GM12872 (cell line): Measurements from ENCODE around the gene NDUFA12.

Source experiments
- TF ChIP-seq, protein P1 (sequence below): IDR thresholded peaks from 3 replicates; pipeline ENCODE4 v1.5.1; 2011; ENCODE audit warnings: low read depth, mild to moderate bottlenecking, low read length, moderate library complexity; ENCODE audit not compliant: insufficient read depth

The NDUFA12 gene

DNA sequence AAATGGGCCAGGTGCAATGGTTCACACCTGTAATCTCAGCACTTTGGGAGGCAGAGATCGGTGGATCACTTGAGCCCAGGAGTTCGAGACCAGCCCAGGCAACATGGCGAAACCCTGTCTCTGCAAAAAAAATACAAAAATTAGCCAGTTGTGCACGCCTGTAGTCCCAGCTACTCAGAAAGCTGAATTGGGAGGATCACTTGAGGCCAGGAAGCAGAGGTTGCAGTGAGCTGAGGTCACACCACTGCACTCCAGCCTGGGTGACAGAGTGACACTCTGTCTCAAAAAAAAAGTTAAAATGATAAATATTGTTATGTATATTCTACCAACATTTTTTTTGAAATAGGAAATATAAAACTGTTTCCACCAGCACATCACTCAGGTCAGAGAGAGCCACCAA is 64.9 kb downstream of the NDUFA12 start:
- TF ChIP-seq, protein P1, sequence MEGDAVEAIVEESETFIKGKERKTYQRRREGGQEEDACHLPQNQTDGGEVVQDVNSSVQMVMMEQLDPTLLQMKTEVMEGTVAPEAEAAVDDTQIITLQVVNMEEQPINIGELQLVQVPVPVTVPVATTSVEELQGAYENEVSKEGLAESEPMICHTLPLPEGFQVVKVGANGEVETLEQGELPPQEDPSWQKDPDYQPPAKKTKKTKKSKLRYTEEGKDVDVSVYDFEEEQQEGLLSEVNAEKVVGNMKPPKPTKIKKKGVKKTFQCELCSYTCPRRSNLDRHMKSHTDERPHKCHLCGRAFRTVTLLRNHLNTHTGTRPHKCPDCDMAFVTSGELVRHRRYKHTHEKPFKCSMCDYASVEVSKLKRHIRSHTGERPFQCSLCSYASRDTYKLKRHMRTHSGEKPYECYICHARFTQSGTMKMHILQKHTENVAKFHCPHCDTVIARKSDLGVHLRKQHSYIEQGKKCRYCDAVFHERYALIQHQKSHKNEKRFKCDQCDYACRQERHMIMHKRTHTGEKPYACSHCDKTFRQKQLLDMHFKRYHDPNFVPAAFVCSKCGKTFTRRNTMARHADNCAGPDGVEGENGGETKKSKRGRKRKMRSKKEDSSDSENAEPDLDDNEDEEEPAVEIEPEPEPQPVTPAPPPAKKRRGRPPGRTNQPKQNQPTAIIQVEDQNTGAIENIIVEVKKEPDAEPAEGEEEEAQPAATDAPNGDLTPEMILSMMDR = no peak

DNA sequence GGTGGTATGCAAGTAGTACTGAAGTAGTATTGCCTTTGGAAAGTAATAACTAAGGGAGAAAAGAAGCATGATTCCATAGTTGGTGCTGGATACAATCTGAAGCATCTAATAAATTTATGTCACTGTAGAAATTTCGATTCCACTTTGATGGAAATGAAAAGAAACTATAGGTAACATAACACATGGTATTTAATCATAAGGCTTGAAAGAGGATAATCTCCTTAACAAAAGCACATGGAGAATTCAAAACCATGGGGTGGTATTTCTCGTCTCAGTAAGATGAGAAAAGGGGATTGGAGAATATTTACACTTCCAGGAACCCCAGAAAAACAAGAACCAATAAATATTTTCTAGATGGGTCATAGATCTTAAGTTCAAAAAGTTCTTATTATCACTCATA is 72.7 kb downstream of the NDUFA12 start:
- TF ChIP-seq, protein P1 = no peak

DNA sequence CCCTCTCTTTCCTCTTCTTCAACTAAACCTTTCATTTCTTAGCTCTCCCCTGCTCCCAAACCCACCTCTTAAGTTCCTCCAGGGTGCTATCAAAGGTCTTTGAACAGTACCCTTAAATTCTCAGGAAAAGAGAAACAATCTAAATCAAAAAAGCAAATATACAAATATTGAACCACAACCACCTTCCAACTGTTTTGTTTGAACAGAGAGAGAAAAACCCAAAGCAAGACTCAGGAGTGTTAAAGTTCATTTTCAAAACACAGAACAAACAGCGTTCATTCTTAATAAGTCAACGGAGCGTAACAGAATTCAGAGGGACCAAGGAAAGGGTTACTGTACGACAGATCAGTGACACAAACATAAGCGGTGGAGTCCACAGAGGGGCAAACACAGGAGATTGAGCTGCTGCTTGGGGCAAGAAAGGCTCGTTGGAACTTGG is 73.3 kb downstream of the NDUFA12 start:
- TF ChIP-seq, protein P1 = no peak

DNA sequence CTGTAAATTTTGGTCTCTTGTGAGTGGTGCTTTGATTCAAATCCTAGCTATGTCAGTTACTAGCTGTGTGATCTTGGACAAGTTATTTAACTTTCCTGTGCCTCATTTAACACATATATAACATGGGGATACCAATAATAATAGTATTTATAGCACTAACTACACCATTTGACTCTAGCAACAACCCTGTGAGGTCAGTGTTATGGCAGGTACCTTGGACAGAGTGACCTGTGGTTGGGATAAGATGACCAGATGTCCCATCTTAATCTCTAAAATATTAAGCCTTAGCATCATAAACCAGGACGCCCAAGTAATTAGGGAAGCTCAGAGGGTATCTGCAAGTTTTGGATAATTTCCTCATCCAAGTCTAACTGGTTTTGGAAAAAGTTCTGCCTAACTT is 73.7 kb downstream of the NDUFA12 start:
- TF ChIP-seq, protein P1 = no peak

DNA sequence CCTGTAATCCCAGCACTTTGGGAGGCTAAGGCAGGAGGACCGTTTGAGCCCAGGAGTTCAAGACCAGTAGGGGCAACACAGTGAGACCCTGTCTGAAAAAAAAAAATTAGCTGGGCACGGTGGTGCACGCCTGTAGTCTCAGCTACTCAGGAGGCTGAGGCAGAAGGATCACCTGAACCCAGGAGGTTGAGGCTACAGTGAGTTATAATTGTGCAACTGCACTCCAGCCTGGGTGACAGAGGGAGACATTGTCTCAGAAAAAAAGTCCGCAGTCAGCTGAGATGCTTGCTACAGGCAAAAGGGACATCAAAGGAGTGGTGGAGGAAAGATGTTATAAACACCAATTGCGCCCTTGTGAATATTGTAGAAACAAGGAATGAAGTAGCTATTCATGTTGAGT is 77.8 kb downstream of the NDUFA12 start:
- TF ChIP-seq, protein P1 = no peak

DNA sequence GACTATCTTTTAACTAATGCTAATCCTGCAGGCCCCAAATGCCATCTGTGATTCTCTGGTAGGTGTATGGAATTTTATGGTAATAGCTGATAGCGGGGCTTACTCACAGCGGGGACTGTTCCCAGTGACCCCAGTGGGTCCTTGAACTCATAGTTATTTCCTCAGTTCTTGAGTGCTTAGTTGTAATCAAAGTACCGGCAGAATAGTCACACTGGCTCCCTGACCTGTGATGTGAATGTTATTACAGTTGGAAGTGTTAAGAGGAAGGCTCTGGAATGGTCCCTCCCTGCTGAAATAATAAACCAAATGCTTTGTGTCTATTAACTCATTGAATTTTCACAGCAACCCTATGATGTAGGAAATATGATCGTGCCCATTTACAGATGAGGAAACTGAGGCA is 78.3 kb downstream of the NDUFA12 start:
- TF ChIP-seq, protein P1 = no peak

DNA sequence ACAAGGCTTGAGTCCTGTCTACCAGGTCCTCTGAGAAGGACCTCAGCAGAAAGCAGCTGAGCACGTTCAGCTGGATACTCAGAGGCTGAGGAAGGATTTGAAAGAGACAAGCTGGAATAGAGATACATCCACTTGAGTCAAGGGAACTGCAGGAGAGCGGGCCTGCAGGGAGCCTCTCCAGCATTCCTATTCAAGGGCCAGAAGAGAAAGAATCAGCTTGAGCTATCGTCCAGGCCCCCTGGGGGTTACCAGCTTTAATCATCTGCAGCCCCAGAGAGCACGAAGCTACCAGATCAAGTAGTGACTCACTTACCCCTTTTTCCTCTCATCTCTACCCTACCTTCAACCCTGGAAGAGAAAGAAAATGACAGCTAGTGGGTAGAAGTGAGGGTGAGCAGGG is 80.9 kb downstream of the NDUFA12 start:
- TF ChIP-seq, protein P1 = no peak
